VCaP (cell line): ENCODE results near the gene SMYD3.

ENCODE experiments used
- H3K27ac ChIP-seq: fragments of 450-650 bp; 2 replicates; pipeline ENCODE4 v1.5.1; 2017
- CTCF ChIP-seq: fragments of 450-650 bp; conservative IDR thresholded peaks from 2 replicates; pipeline ENCODE4 v1.5.1; 2017; ENCODE audit warnings: mild to moderate bottlenecking, moderate library complexity

SMYD3 gene

GRCh38 chr1:246170574-246171261 is 336.4 kb downstream of the SMYD3 start:
- no peak for TF ChIP-seq CTCF
- no peak overlapping the region; the same call in 1 of the 2 replicates for H3K27ac ChIP-seq

- TF ChIP-seq CTCF: no peak
- no peak overlapping the region for H3K27ac ChIP-seq
Observed at GRCh38 chr1:246169486-246169885, 337.6 kb downstream of the SMYD3 start.

GRCh38 chr1:246169019-246169418 is 338.1 kb downstream of the SMYD3 start:
- no peak overlapping the region for H3K27ac ChIP-seq
- no peak for TF ChIP-seq CTCF

- H3K27ac ChIP-seq: peak overlapping the region; percentile 68
- TF ChIP-seq CTCF: no peak
Observed at GRCh38 chr1:246166841-246167240, 340.2 kb downstream of the SMYD3 start.

- TF ChIP-seq CTCF: no peak
- peak overlapping the region; percentile 68 for H3K27ac ChIP-seq
Observed at GRCh38 chr1:246165826-246166709, 341.0 kb downstream of the SMYD3 start.

- peak overlapping the region; percentile 68; the same call in 1 of the 2 replicates for H3K27ac ChIP-seq
- no peak for TF ChIP-seq CTCF
Observed at GRCh38 chr1:246164764-246165163, 342.3 kb downstream of the SMYD3 start.

- no peak for TF ChIP-seq CTCF
- no peak overlapping the region for H3K27ac ChIP-seq
Observed at GRCh38 chr1:246162560-246162959, 344.5 kb downstream of the SMYD3 start.
